Thoracic aorta (tissue), 2 donors: ENCODE data around the gene MAP6D1. TPM values are rescaled to one million over a fixed set of nuclear protein-coding genes. Genes with fewer than 3 reads are reported as not detected.

Source experiments
- ATAC-seq: fragments of 150-250 bp; one replicate; pipeline ENCODE4 v1.8.0; 2017; ENCODE audit warnings: low read depth; ENCODE audit not compliant: insufficient number of reproducible peaks, low FRiP score
- DNase-seq: peaks from one replicate; pipeline ENCODE4 v3.0.0-alpha.2; 2020; ENCODE audit warnings: low spot score
- H3K27ac ChIP-seq, 2 donors: fragments of 200-600 bp; sonication (generic); 1 replicate in 1 of 2; 2 replicates in 1 of 2; pipeline ENCODE4 v1.5.1; 2016; ENCODE audit warnings: mild to moderate bottlenecking in 2 of 2, moderate library complexity in 2 of 2
- H3K27me3 ChIP-seq: fragments of 200-600 bp; sonication (generic); replicated peaks from 2 replicates; pipeline ENCODE4 v1.6.0; 2016; ENCODE audit warnings: mild to moderate bottlenecking; ENCODE audit not compliant: insufficient read depth
- H3K36me3 ChIP-seq: fragments of 200-600 bp; sonication (generic); one replicate; pipeline ENCODE4 v1.5.1; 2016
- H3K4me1 ChIP-seq, 2 donors: fragments of 200-600 bp; sonication (generic); 1 replicate in 1 of 2; 2 replicates in 1 of 2; pipeline versions ENCODE4 v1.5.1 to v1.6.0; 2016; ENCODE audit warnings: low read depth in 2 of 2, mild to moderate bottlenecking in 1 of 2; ENCODE audit not compliant: control insufficient read depth in 1 of 2
- H3K4me3 ChIP-seq: fragments of 200-600 bp; sonication (generic); 2 replicates; pipeline ENCODE4 v1.5.1; 2016; ENCODE audit warnings: mild to moderate bottlenecking
- H3K9me3 ChIP-seq: fragments of 200-600 bp; sonication (generic); 2 replicates; pipeline ENCODE4 v1.5.1; 2016
- CTCF ChIP-seq: fragments of 200-600 bp; sonication (generic); IDR thresholded peaks from one replicate; pipeline ENCODE4 v1.5.1; 2019; ENCODE audit warnings: antibody characterized with exemption
- total RNA-seq, 2 donors: library from RNA; depleted of rRNA; stranded (reverse); fragments of >200 nt; gene quantifications; one replicate each; pipeline versions ENCODE4 v1.1.0 to v1.2.3, GENCODE V29; 2016

MAP6D1 gene
- total RNA-seq, 2 donors from 2014 or later, result 4.3 to 9.5 TPM

DNA sequence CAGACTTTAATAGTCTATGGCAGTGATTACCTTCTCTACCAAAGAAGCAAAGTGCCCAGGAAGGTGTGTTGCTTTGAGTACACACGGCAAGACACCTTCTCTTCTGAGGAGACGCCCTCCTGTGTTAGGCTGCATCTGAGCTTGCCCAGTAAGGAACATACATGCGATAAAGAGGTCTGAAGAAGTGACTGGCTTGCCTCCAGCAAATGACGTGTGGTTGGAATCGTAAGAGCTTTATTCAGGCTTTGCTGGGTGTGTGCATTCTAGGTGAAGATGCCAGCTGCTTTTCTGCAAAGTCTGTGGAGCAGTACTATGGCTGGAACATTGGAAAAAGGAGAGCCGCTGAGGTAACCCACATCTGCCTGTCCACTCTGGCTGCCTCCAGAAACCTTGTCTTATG lies 22.4 kb downstream of the MAP6D1 start:
- Histone ChIP-seq H3K27me3 (no peaks in the 10 kb centered on the region), H3K4me1 (no peaks in the 10 kb centered on the region), H3K27ac (no peak overlapping the region), H3K4me3 (no peak overlapping the region), H3K9me3 (no peaks in the 10 kb centered on the region), H3K36me3 (peaks cover 71% of the 10 kb centered on the region)
- no peak for ATAC-seq
- no peak for DNase-seq
- no peak for TF ChIP-seq CTCF

GRCh38 chr3:183801601-183802000 lies 23.8 kb downstream of the MAP6D1 start:
- no peak for TF ChIP-seq CTCF
- no peak overlapping the region for H3K4me3 ChIP-seq
- no peak overlapping the region for H3K27ac ChIP-seq
- peaks cover 62% of the 10 kb centered on the region for H3K36me3 ChIP-seq
- no peaks in the 10 kb centered on the region for H3K4me1 ChIP-seq
- no peaks in the 10 kb centered on the region for H3K9me3 ChIP-seq
- H3K27me3 ChIP-seq, result no peaks in the 10 kb centered on the region
- ATAC-seq (no peak), DNase-seq (no peak)

DNA sequence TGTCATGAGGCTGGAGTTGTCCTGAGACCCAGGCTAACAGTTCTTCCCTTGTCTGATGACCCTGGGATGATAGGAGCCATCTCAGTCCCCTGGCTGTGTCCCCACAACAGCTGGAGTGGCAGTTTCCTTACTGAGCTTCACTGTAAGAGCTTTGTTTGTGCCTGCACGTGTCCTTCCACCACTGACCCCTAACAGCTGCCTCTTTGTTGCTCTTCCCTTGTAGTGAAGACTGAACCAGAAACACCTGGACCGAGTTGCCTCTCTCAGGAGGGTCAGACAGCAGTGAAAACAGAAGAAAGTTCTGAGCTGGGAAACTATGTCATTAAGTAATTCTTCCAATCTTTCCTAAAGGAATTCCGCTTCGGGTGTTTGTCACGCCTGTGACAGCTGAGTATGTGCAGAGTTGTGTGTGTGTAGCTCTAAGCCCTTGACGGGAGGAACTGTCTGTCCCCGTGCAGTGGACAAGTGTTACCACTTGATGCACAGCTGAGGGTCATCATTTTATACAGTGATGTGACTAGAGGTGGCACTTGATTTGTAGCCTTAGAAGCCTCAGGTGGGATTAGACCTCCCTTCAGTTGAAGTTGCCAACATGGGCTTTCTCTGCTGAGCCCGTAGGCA lies 25.0 kb downstream of the MAP6D1 start:
- H3K27me3 ChIP-seq, result no peaks in the 10 kb centered on the region
- H3K9me3 ChIP-seq, result no peaks in the 10 kb centered on the region
- peaks cover 51% of the 10 kb centered on the region for H3K36me3 ChIP-seq
- no peak overlapping the region for H3K4me3 ChIP-seq
- no peak overlapping the region for H3K27ac ChIP-seq
- DNase-seq (no peak), ATAC-seq (no peak)
- no peaks in the 10 kb centered on the region for H3K4me1 ChIP-seq
- TF ChIP-seq CTCF, result no peak

- Histone ChIP-seq H3K4me1 (no peaks in the 10 kb centered on the region), H3K36me3 (peaks cover 42% of the 10 kb centered on the region), H3K27ac (no peak overlapping the region), H3K9me3 (no peaks in the 10 kb centered on the region), H3K27me3 (no peaks in the 10 kb centered on the region), H3K4me3 (no peak overlapping the region)
- ATAC-seq (no peak), DNase-seq (no peak)
- TF ChIP-seq CTCF, result no peak
These were observed 25.9 kb downstream of the MAP6D1 start for GRCh38 chr3:183799461-183799860.

DNA sequence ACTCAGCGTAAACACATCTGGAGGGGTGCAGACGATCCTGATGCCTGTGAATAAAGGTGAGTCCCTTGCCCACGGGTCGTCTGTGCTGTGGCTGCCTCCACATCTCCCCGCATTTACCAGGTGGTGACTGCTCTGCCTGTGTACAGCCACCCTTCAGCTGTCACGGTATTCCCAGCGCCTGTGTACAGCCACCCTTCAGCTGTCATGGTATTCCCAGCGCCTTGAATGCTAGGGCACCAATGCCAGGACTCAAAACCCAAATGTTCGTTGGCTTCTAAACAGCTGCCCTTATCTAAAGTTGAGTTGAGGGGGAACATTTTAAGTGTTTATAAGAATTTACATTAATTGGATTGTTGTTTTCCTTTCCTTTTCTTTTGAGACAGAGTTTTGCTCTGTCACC lies 27.4 kb downstream of the MAP6D1 start:
- H3K27ac ChIP-seq, result no peak overlapping the region
- TF ChIP-seq CTCF, result no peak
- DNase-seq (no peak), ATAC-seq (no peak)
- no peaks in the 10 kb centered on the region for H3K9me3 ChIP-seq
- no peaks in the 10 kb centered on the region for H3K27me3 ChIP-seq
- H3K4me3 ChIP-seq, result no peak overlapping the region
- peaks cover 41% of the 10 kb centered on the region for H3K36me3 ChIP-seq
- no peaks in the 10 kb centered on the region for H3K4me1 ChIP-seq
